NCI-H510A treated with DMSO at 0.1 percent for 48 hours (cell line): ENCODE data around the gene MAVS.
"Not testable (repeated sequence)": the region's sequence is repeated elsewhere in the genome, so short reads cannot be mapped to it uniquely, and the experiment has no call there.

ENCODE experiments used
- DNase-seq: peaks from one replicate; lab custom pipeline; 2025; lab: John Stamatoyannopoulos, UW

The MAVS gene

GRCh38 chr20:3888622-3889488, 42.2 kb downstream of the MAVS start, which contains the start of gene PANK2:
TSS of gene PANK2 (plus strand) at chr20:3889387.
- peak; percentile 98 for DNase-seq

GRCh38 chr20:3889489-3890397, 43.1 kb downstream of the MAVS start:
- DNase-seq = peak; percentile 70

- peak; percentile 67 for DNase-seq
These were observed 43.7 kb downstream of the MAVS start for GRCh38 chr20:3890398-3890751.

- no peak for DNase-seq
These were observed 44.6 kb downstream of the MAVS start for GRCh38 chr20:3890999-3891929.

GRCh38 chr20:3894796-3895195, 48.2 kb downstream of the MAVS start:
- DNase-seq = no peak

- no peak for DNase-seq
These were observed 49.7 kb downstream of the MAVS start for GRCh38 chr20:3896302-3896701.

- DNase-seq = no peak
These were observed 50.4 kb downstream of the MAVS start for GRCh38 chr20:3896853-3897583.

GRCh38 chr20:3898181-3898580, 51.5 kb downstream of the MAVS start:
- not testable (repeated sequence) for DNase-seq

- DNase-seq = no peak
These were observed 52.0 kb downstream of the MAVS start for GRCh38 chr20:3898639-3899038.

GRCh38 chr20:3900187-3900604, 53.6 kb downstream of the MAVS start:
- peak; percentile 76 for DNase-seq

- DNase-seq = no peak
These were observed 54.5 kb downstream of the MAVS start for GRCh38 chr20:3901028-3901705.

- no peak for DNase-seq
These were observed 55.2 kb downstream of the MAVS start for GRCh38 chr20:3901706-3902440.

GRCh38 chr20:3902446-3902845, 55.8 kb downstream of the MAVS start:
- no peak for DNase-seq

GRCh38 chr20:3904224-3904623, 57.6 kb downstream of the MAVS start:
- DNase-seq = no peak

GRCh38 chr20:3904857-3905256, 58.2 kb downstream of the MAVS start:
- DNase-seq = no peak

GRCh38 chr20:3906744-3907721, 60.4 kb downstream of the MAVS start:
- not testable (repeated sequence) for DNase-seq

GRCh38 chr20:3908667-3909066, 62.0 kb downstream of the MAVS start:
- no peak for DNase-seq

GRCh38 chr20:3909952-3910366, 63.3 kb downstream of the MAVS start:
- no peak for DNase-seq
